Measurements from ENCODE around the gene OBSCN. TPM values are rescaled to one million over a fixed set of nuclear protein-coding genes. Genes with fewer than 3 reads are reported as not detected.

The OBSCN gene
- total and polyA plus RNA-seq, 2 donors (not counting 3 experiments of a cell fraction or from before 2014, with no cell fraction given), result 1.5 to 2.9 TPM

DNA sequence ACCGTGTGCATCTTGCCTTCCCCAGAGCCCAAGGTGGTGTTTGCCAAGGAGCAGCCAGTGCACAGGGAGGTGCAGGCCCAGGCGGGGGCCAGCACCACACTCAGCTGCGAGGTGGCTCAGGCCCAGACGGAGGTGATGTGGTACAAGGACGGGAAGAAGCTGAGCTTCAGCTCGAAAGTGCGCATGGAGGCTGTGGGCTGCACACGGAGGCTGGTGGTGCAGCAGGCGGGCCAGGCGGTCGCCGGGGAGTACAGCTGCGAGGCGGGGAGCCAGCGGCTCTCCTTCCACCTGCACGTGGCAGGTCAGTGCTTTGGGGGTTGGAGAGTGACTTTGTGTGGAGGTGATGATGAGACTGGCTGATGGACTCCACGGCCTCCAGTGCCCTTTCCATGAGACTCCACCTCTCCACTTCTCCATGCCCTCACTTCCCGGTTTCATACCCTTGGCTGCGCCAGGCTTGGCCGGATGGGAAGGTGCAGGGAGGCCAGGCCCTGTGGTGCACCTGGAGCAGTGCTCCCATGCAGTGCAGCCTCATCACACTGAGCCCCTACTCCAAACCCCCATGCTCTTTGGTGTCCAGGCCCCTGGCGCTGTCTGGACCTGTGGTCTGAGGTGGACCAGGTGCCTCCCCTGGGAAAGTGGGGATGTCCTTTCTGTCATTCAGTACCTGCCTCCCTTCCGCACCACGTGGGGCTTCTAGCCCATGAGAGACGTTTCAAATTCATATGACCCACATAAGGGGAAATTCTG lies 49.0 kb downstream of the OBSCN start:
- intact Hi-C loops (cut with micrococcal nuclease) (no loop called here), dilution Hi-C loops (cut with MboI; ENCODE audit: extremely low pct_ligation_motif_present, low sequenced_read_pairs) (no loop called here)
- no peaks in the 10 kb centered on the region for H3K79me2 ChIP-seq (ENCODE audit: control insufficient read depth, insufficient read depth, low read length)
- ChIA-PET CTCF (interaction anchor here (1.3 kb wide), 1 partner anchor 20 kb away, joined by 4 read pairs; no protein-coding TSS in a partner anchor), POLR2A (no interaction called here)
- FAIRE-seq, result no peak
- H3K4me3 ChIP-seq (replicated peaks in 1 of 3; ENCODE audit: insufficient read depth in 1 of 3, low read depth in 1 of 3, low read length in 3 of 3), result no peak overlapping the region
- no peak overlapping the region for H2AFZ ChIP-seq (ENCODE audit: low read depth, low read length)
- no peaks in the 10 kb centered on the region for H3K27me3 ChIP-seq (ENCODE audit: control insufficient read depth in 2 of 2, insufficient read depth in 2 of 2, low read length in 2 of 2)
- no peaks in the 10 kb centered on the region for H3K9me1 ChIP-seq (replicated peaks; ENCODE audit: control insufficient read depth, extremely low read depth, insufficient read depth, low read length)
- H3K36me3 ChIP-seq (ENCODE audit: control insufficient read depth in 2 of 2, extremely low read depth in 1 of 2, insufficient read depth in 2 of 2, low read length in 2 of 2), result no peaks in the 10 kb centered on the region
- no peaks in the 10 kb centered on the region for H3K9me3 ChIP-seq (replicated peaks; ENCODE audit: control insufficient read depth, insufficient read depth, low read length)
- no peak for DNase-seq (ENCODE audit: low read depth, low spot score)
- no peak overlapping the region for H3K27ac ChIP-seq (ENCODE audit: insufficient read depth, low read depth, low read length)
- no peaks in the 10 kb centered on the region for H3K4me1 ChIP-seq (ENCODE audit: control insufficient read depth, extremely low read depth, insufficient read depth, low read length)
- H4K20me1 ChIP-seq (replicated peaks; ENCODE audit: control insufficient read depth, extremely low read depth, insufficient read depth, low read length), result no peaks in the 10 kb centered on the region
- no peak for TF ChIP-seq JUN (IDR thresholded peaks at IDR 0.05; ENCODE audit: borderline replicate concordance, insufficient read depth, insufficient read length, low read depth)
- TF ChIP-seq MAX (IDR thresholded peaks at IDR 0.05; ENCODE audit: insufficient read depth, insufficient read length), result no peak
- no peak for TF ChIP-seq EZH2 (IDR thresholded peaks at IDR 0.05; ENCODE audit: borderline replicate concordance, low read depth, low read length, severe bottlenecking)
- TF ChIP-seq CTCF (IDR thresholded peaks at IDR 0.05; ENCODE audit: extremely low read depth in 1 of 2, insufficient read depth in 1 of 2, low read depth in 1 of 2, low read length in 2 of 2), result no peak
- TF ChIP-seq POLR2AphosphoS5 (IDR thresholded peaks at IDR 0.05; ENCODE audit: insufficient read depth, low read depth, low read length), result no peak
- TF ChIP-seq FOS (IDR thresholded peaks at IDR 0.05; ENCODE audit: borderline replicate concordance, insufficient read depth, low read length), result no peak
- no peak for TF ChIP-seq POLR2A (IDR thresholded peaks at IDR 0.05; ENCODE audit: low read depth, low read length)
- TF ChIP-seq MYC (IDR thresholded peaks at IDR 0.05; ENCODE audit: low read depth, low read length), result no peak
- TF ChIP-seq GATA2 (IDR thresholded peaks at IDR 0.05; ENCODE audit: insufficient read depth, insufficient read length, low read depth, low read length), result no peak
- H3K4me2 ChIP-seq (ENCODE audit: insufficient read depth, low read length), result no peak overlapping the region
- no peak overlapping the region for H3K9ac ChIP-seq (replicated peaks; ENCODE audit: extremely low read depth, insufficient read depth, low read length)
- BruUV-seq (replicated peaks), result no TSS peak
